Renal cortical epithelial cell (primary cell): ENCODE results near the gene PRDM2. TPM values are rescaled to one million over a fixed set of nuclear protein-coding genes. Genes with fewer than 3 reads are reported as not detected.

Experiments
- DNase-seq: peaks from one replicate; pipeline ENCODE4 v3.0.0-alpha.2; 2011; ENCODE audit warnings: low read depth
- total RNA-seq: library from RNA; depleted of rRNA; stranded (reverse); fragments of >200 nt; gene quantifications from 2 replicates; pipeline ENCODE4 v1.2.3, GENCODE V29; 2014

PRDM2 gene
- total RNA-seq, 1 donor from 2014 or later, result 17.5 TPM

DNA sequence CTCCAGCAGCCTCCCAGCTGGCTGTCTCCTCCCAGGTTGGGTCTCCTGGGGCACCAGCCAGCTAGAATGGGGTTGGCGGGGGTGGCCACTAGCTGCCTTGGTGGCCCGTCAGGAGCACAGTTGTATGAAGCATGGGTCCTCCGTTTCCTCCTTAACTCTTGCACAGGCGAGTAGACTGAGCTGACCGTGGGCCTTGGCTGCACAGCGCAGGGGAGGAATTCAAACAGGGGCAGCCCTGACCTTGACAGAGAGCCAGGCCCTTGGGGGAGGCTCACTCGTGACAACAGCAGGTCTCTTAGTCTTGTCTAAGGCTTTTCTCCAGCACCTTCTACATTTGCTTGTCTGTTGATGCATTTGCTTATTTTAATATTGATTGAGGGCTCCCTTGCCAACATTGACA, 114.1 kb downstream of the PRDM2 start:
- DNase-seq, result no peak

DNA sequence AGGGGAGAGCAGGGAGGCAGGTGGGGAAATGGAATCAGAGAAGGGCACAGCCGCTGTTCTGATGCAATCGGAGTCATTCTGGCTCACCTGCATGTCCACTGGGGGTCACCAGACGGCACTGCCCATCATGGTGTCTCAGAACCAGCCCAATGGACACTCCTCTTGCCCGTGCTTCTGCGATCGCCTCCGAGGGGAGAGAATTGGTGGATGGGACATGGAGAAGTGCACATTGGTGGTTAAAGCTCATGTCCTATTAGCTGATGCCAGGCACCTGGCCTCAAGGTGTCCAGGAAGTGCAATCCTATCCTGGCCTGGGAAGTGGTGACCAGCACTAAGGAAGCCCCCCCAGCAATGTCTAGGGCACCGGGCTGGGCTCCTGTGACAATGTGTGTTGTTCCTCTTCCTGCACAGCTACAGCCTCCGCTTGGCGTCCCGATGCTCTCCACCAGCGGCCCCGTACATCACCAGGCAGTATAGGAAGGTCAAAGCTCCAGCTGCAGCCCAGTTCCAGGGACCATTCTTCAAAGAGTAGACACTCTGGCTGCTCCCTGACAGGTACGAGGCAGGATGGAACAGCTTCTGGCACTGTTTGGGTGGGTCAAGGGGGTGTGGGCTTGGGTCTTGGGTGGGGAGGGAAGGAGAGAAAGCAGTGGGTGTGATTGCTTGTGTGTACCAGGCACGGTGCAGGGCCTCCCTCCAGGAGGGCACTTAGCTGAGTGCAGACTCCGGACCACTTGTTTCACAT, 116.2 kb downstream of the PRDM2 start:
- no peak for DNase-seq

DNA sequence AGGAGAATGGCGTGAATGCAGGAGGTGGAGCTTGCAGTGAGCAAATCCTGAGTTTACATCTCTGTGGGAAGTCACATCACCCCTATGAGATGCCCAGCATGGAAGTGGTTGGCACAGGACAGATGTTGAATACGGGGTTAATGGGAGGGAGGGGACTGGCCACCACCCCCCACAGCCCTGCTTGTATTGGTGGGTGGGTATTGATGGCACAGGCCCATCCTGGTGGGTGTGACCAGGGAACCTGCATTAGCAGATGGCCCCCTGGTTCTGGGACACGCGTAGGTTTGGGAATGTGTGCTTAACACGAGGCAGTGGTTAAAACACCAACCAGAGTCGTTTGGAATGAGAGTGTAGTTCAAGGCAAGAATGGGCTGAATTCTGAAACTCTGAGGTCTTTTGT, 117.9 kb downstream of the PRDM2 start:
- no peak for DNase-seq

DNA sequence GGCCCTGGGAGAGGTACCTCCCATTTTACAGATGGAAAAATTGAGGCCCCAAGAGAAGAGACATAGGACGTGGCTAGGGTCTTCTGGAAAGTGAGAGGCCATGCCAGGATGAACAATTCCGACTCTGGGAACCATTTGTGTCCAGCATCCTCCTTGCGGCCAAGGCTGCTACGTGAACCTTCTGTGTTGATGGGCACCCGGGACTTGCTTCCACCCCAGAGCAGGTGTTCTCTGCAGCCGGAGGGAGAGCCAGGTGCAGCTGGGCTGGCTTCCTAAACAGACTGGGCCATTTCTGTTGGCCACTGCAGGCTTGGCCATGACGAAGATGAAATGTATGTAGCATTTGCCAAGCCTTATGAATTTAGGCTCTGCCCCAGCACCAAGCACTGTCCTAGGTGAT, 118.9 kb downstream of the PRDM2 start:
- no peak for DNase-seq

DNA sequence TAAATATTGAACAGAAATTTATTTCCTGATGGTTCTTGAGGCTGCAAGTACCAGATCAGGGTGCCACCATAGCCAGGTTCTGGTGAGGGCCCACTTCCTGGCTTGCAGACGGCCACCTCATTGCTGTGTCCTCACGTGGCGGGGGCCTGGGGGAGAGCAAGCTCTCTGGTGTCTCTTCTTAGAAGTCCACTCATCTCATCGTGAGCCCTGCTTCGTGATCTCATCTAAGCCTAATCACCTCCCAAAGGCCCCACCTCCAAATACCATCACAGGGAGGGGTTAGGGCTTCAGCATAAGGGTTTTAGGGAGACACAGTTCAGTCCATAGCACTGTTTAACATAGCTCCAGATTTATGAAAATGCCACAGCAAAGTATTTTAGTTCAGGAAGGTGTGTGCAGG, 119.7 kb downstream of the PRDM2 start:
- no peak for DNase-seq

DNA sequence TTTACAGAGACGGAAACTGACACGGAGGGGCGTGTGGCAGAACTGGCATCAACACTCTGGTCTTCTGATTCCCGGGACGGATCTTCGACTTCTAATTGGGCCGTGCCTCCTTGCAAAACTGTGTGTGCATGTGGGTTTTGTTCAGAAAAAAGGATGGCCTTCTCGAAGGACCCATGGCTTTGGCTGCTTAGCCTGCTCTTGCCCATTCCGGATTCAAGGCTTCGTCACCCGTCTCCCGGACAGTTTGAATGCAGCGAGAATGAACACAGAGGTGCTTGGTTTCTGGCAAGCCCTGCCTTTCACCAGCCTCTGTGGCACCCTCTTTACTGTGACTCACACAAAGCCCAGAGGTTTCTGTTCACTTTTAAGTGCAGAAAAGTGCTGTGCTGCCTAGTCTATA, 120.1 kb downstream of the PRDM2 start:
- no peak for DNase-seq

DNA sequence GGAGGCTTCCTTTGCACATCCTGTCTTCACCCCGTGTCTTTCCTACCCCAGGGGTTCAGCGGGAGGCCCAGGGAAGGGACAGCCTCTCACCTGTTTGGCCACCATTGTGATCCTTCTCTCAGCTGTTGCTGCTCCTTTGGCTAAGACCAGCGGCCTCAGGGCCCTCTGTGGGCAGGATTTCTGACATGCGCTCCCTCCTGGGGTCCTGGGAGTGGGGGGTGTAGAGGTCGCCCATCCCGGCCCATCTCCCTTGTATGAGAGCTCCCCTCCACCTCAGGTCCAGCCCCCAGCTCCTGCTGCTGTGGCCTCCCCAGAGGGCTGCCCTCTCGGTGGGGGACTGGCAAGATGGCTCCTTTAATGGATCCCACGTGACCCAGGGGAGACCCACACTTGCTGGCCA, 120.5 kb downstream of the PRDM2 start:
- no peak for DNase-seq

DNA sequence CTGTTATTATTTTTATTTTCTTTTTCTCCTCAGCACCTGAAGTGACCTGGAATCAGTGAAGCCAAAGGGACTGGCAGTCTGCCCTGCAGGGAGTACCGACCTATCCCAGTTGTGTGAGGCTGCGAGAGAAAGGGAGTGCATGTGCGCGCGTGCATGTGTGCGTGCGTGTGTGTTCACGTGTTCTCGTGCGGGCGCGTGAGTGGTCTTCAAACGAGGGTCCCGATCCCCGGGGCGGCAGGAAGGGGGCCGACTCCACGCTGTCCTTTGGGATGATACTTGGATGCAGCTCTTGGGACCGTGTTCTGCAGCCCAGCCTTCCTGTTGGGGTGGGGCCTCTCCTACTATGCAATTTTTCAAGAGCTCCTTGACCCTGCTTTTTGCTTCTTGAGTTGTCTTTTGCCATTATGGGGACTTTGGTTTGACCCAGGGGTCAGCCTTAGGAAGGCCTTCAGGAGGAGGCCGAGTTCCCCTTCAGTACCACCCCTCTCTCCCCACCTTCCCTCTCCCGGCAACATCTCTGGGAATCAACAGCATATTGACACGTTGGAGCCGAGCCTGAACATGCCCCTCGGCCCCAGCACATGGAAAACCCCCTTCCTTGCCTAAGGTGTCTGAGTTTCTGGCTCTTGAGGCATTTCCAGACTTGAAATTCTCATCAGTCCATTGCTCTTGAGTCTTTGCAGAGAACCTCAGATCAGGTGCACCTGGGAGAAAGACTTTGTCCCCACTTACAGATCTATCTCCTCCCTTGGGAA, 123.3 kb downstream of the PRDM2 start:
- no peak for DNase-seq

DNA sequence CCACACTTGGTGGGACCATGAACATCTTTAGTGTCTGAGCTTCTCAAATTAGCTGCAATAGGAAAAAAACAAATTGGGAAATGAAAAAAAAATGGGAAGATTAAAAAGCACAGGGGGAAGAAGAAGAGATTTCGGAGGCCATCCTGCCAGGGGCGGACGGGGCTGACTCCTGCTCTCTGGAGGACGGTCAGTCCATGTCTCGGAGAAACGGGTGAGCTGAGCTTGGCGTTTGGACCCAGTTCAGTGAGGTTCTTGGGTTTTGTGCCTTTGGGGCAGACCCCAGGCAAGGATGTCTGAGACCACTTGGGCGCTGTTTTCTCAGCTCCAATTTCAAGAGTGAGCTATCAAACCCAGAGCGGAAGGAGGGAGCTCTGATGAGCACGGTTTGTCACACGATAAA, 123.9 kb downstream of the PRDM2 start:
- no peak for DNase-seq

DNA sequence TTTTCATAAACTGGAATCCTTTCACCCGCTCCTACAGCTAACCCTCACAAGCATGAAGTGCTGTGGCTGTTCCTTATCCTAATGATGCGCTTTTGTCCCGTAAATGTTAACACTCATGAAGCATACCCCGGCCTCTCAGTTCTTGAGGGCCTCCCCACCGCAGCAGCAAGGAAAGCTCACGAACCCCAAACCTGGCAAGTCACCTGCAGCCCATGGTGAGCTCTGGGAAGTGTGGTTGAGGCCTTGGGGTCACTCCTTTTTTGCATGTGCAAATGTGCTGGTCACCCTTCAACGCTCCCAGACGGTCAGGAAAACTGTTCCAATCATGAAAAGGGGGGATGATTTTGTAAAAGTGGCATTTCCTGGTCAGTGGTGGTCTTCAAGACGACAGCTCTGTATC, 124.6 kb downstream of the PRDM2 start:
- no peak for DNase-seq

DNA sequence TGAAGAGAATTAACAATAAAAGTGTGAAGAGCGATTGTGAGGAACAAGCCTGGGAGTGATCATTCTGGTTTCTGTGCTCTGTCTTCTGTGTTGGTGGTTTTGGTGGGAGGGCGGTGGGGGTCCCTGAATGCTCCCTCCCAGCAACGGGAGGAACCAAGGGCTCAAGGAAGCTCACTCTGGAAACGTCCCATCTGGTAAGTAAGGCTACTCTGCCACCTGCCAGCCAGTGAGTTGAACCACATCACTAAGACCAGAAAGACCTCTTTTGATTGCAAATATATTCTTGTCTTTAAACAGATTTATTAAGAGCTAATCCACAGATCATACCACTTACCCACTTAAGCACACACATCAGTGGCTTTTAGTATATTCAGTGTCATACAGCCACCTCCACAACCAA, 125.0 kb downstream of the PRDM2 start:
- DNase-seq, result no peak

DNA sequence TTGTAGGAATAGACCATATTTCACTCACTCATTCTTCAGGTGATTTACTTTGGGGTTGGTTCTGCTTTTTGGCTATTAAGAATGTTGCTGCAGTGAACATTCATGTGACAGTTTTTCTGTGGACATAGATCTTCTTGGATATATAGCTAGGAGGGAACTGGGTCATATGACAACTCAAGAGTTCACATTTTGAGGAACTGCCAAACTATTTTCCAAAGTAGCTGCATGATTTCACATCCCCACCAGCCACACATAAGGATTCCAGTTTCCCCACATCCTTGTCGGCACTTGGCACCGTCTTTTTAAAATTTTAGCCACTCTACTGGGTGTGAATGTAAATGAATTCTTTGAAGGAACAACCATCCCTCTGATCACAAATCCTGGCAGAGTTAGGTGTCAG, 126.0 kb downstream of the PRDM2 start:
- DNase-seq, result no peak

DNA sequence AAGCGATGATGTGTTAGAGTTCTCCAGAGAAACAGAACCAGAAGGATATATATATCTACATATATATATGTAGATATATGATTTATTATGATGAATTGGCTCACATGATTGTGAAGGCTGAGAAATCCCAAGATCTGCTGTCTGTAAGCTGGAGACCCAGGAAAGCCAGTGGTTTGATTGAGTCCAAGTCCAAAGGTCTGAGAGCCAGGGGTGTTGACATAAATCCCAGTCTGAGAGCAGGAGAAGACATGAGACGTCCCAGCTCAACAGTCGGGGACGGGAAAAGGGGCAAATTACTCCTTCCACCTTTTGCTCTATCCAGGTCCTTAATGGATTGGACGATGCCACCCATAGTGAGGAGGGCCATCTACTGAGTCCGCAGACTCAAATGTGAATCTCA, 126.6 kb downstream of the PRDM2 start:
- DNase-seq, result no peak

DNA sequence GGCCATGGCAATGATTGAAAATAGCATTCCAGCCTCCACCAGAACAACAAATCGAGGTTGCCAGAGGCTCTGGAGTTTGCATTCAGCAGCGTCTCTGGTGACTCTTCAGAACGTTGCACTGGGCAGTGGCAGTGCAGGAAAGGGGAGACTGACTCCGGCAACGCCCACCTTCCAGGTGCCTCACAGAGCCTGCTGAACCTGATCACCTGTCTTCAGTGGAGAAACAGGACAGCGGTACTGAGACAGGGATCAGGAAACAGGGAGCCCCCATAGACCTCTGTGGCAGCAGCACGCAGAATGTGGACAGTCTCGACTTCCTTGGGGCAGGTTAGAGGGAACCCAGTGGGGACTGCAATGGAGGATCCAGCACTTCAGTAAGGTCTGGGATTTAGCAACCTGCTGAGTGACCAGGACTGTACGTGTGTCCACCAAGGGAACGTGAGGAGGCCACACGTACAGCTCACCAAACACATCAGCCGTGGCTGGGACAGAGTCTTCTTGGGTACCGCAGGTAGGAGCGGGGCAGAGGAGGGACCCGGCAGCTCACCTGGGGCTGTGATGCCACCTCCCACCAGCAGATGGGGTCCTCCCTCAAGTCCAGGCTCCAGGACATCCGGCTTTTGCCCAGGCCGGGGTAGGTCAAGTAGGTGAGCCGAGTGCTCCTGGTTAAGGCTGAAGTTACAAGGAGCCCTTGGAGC, 128.6 kb downstream of the PRDM2 start:
- DNase-seq, result no peak

DNA sequence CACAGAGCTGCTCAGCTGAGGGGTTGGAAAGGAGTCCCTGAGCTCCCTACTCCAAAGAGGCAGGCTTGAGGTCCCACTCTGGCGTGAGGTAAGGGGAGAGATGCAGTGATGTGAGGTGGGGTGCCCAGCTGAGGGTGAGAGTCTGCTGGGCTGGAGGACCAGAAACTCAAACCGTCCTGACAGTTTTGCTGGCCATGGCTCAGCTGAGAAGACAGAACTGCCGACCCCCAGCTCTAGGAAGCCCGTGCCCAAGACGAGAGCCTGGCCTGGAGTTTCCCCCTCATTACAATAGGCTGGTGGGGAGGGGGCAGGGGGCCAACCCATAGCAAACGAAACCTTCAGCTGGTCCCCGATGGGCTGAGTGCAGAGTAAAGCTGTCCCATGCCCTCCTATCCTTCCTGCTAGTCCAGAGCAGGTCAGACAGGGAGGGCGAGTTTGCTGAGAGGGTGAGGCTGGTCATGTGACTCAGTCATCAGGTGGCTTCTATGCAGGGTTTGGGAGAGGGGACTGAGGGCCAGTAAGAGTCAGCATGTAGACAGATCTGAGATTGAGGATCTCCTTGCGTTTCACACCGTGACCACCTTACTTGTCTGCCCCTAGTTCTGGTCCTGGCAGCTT, 129.3 kb downstream of the PRDM2 start:
- no peak for DNase-seq

DNA sequence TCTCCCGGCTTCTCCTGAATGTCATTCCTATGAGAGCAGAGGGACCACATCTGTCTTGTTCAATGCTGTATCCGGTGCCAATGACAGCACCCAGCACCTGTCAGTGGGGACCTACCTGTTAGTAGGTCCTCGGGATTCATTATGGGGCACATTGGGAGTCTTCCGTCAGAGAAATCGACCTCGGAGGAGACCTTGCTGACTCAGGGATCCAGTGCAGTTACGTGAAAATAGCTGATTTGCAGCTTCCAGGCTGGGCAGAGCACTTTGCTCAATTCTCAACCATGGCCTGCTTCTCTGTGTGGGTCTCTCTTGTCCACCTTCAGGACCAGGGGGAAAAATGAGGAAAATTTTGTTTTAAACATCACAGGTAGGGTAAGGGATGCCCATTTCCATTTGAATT, 130.2 kb downstream of the PRDM2 start:
- DNase-seq, result no peak

DNA sequence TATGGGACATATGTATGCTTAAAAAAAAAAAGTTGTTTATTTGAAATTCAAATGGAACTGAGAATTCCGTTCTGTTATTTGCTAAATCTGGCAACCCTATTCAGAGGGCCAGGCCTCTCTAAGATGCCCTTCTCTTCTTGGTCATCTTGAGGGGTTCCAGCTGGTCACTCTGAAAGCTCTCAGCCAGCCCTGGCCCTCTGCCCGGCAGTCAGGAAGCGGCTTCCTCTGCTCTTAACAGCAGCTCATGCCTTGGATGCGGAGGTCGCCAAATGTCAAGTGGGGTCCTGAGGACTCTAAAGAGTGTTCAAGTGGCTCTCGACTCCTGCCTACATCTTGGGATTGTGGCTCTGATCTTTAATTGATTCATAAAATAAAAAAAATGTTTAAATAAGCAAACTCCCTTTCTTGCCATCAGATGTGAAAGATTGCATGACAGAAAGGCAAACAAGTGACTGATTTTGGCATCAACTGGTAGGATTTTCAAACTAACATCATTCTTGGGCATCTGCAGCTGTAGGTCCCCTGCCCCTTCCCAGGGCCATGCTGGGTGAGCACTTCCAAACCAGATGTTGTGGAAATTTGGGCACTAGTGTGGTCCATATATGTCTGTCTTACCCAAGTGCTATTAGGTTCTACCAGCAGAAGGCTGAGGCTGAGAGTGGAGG, 130.8 kb downstream of the PRDM2 start:
- DNase-seq, result no peak

DNA sequence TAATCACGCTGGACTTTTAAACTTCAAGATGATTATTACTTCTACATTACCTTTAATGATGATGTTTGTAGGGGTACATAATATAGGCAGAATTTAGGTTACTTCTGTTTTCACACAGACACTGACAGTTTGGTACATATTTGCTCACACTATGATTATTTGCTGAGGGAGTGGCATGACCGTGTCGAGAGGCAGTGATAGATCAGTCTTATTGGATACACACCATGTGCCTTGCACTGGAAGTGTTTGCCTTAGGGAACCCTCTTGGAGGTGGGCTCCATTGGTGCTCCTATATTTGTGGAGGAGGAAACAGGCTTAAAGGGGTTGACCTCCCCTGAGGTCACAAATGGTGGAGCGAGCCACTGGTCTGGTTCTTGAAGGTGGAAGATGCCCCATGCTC, 132.1 kb downstream of the PRDM2 start:
- DNase-seq, result no peak

DNA sequence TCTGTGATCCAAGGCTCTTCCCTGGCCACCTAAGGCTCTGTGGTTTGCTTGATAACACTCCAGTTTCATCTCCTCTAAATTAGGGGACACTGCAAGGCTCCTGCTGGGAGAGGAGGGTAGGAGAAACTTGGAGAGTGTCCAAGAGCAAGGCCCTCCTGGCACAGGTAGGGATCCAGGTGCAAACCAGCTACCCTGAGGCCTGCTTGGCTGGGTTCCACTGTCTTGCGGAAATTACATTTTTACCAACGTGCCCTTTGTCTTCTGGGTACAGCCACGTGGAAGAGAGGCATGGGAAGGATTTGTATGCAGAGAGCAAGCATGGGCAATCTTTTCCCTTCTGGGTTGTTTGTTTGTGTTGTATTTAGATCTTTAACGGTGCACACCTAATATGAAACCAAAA, 132.5 kb downstream of the PRDM2 start:
- no peak for DNase-seq

DNA sequence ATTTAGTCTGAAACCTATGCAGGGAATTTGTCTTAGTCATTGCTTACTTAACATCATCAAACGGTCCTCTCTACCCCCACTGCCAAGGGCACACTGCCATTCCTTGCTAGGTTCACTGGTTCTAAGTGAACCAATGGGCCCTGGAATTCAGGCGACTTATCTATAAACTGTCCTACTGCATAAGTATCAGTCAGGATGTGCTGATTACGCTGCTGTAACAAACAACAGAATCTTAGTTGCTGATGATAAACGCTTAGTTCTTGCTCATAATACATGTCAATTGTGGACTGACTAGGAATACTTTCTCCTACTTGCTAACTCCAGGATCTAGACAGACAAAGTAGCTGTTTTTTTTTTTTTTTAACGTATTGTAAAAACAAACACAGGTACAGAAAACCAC, 136.1 kb downstream of the PRDM2 start:
- no peak for DNase-seq

DNA sequence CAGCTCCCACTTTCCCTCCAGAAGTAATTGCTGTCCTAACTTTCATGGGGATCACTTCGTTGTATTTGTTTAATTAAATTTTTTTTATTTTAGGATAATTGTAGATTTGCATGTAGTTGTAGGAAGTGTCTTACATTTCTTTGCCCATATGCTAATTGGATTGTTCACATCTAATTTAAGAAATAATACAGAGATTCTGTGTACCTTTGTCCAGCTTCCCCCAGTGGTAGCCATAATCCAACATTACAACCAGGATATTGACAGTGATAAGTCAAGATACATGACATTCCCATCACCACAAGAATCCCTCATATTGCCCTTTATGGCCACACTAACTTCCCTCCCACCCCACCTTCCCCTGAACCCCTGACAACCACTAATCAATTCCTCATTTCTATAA, 136.6 kb downstream of the PRDM2 start:
- no peak for DNase-seq

DNA sequence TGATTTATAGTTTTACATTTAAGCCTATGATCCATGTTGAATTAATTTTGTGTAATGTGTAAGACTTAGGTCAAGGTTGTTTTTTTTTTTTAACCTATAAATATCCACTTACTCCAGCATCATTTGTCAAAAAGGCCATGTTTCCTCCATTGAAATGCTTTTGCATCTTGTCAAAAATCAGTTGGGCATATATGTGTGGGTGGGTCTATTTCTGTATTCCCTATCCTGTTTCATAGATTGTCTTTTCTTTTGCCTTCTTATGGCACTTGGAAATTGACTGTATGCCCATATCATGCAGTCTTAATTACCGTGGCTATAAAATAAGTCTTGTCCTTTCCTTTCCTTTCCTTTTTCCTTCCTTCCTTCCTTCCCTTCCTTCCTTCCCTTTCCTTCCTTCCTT, 138.2 kb downstream of the PRDM2 start:
- DNase-seq, result no peak
